Smooth muscle cell (in vitro differentiated cells): Measurements from ENCODE around the gene TFDP2. TPM values are rescaled to one million over a fixed set of nuclear protein-coding genes. Genes with fewer than 3 reads are reported as not detected.
"Not testable (repeated sequence)": the region's sequence is repeated elsewhere in the genome, so short reads cannot be mapped to it uniquely, and the experiment has no call there.

Experiments
- DNase-seq: peaks from one replicate; lab custom pipeline; 2025; ENCODE audit not compliant: unreplicated experiment; lab: John Stamatoyannopoulos, UW
- H2AFZ ChIP-seq: fragments of 200-600 bp; sonication (generic); 2 replicates; pipeline ENCODE4 v1.6.0; 2016; ENCODE audit warnings: antibody characterized with exemption, low read depth, mild to moderate bottlenecking
- H3F3A ChIP-seq: fragments of 200-600 bp; sonication (generic); 2 replicates; pipeline ENCODE4 v1.6.0; 2017; ENCODE audit warnings: antibody characterized with exemption, low read depth
- H3K27ac ChIP-seq: fragments of 200-600 bp; sonication (generic); 2 replicates; pipeline ENCODE4 v1.5.1; 2016; ENCODE audit warnings: low read depth, mild to moderate bottlenecking
- H3K27me3 ChIP-seq: fragments of 200-600 bp; sonication (generic); 2 replicates; pipeline ENCODE4 v1.6.1; 2016; ENCODE audit warnings: low read depth, mild to moderate bottlenecking
- H3K36me3 ChIP-seq: fragments of 200-600 bp; sonication (generic); 2 replicates; pipeline ENCODE4 v1.5.1; 2016; ENCODE audit warnings: low read depth
- H3K4me1 ChIP-seq: fragments of 200-600 bp; sonication (generic); 2 replicates; pipeline ENCODE4 v1.5.1; 2016; ENCODE audit warnings: low read depth
- H3K4me2 ChIP-seq: fragments of 200-600 bp; sonication (generic); 2 replicates; pipeline ENCODE4 v1.6.0; 2016; ENCODE audit warnings: mild to moderate bottlenecking
- H3K4me3 ChIP-seq: fragments of 200-600 bp; sonication (generic); 2 replicates; pipeline ENCODE4 v1.5.1; 2016; ENCODE audit warnings: mild to moderate bottlenecking
- H3K79me2 ChIP-seq: fragments of 200-600 bp; sonication (generic); 2 replicates; pipeline ENCODE4 v1.6.0; 2016; ENCODE audit warnings: low read depth, mild to moderate bottlenecking
- H3K9ac ChIP-seq: fragments of 200-600 bp; sonication (generic); 2 replicates; pipeline ENCODE4 v1.6.0; 2016; ENCODE audit warnings: low read depth
- H3K9me3 ChIP-seq: fragments of 200-600 bp; sonication (generic); replicated peaks from 2 replicates; pipeline ENCODE4 v1.5.1; 2016; ENCODE audit warnings: low read depth
- H4K20me1 ChIP-seq: fragments of 200-600 bp; sonication (generic); 2 replicates; pipeline ENCODE4 v1.6.0; 2016; ENCODE audit warnings: low read depth
- CTCF ChIP-seq: fragments of 200-600 bp; sonication (generic); IDR thresholded peaks from 2 replicates; pipeline ENCODE4 v1.5.1; 2017; ENCODE audit warnings: borderline replicate concordance, mild to moderate bottlenecking, antibody characterized with exemption; ENCODE audit not compliant: insufficient read depth, poor library complexity, severe bottlenecking
- WGBS: methylation state at CpG from one replicate; pipeline ENCODE4 v1.1.7; 2016; ENCODE audit warnings: low lambda C conversion rate; 5-methylcytosine and 5-hydroxymethylcytosine counted together
- polyA plus RNA-seq: library from polyadenylated mRNA; unstranded; fragments of >200 nt; fragmentation: Nextera tagmentation; extraction: Ambion mirVana; gene quantifications from 2 replicates; pipeline ENCODE4 v1.2.1, GENCODE V29; 2016
- total RNA-seq: library from RNA; depleted of rRNA; stranded (reverse); fragments of >200 nt; gene quantifications from 2 replicates; pipeline ENCODE4 v1.2.3, GENCODE V29; 2014

Gene TFDP2
- total and polyA plus RNA-seq, 2 experiments from 2014 or later, result 39.9 to 54.3 TPM

- Histone ChIP-seq H3K4me2 (peak overlapping the region; percentile 90), H3K9me3 (no peaks in the 10 kb centered on the region), H3K4me1 (peaks cover 7% of the 10 kb centered on the region), H4K20me1 (no peaks in the 10 kb centered on the region), H3K36me3 (no peaks in the 10 kb centered on the region), H3K4me3 (peak overlapping the region; percentile 87), H3K9ac (peak overlapping the region; percentile 90), H3K27ac (peak overlapping the region; percentile 60), H3K79me2 (no peaks in the 10 kb centered on the region), H3K27me3 (peaks cover 7% of the 10 kb centered on the region), H2AFZ (peak overlapping the region; percentile 85), H3F3A (no peaks in the 10 kb centered on the region)
- no peak for TF ChIP-seq CTCF
- WGBS, result 30% methylated on average over 11 of the region's 11 CpGs
- DNase-seq, result no peak
Observed at GRCh38 chr3:142148044-142148791, 1.1 kb downstream of the TFDP2 start.

GRCh38 chr3:142144587-142144986 is 4.8 kb downstream of the TFDP2 start:
- H2AFZ ChIP-seq, H3K9ac ChIP-seq, H3F3A ChIP-seq, H3K79me2 ChIP-seq, DNase-seq, H3K9me3 ChIP-seq, H3K36me3 ChIP-seq, H3K4me1 ChIP-seq, H3K27ac ChIP-seq, H4K20me1 ChIP-seq, H3K4me3 ChIP-seq, H3K27me3 ChIP-seq: not testable (repeated sequence)
- peak overlapping the region; percentile 25 for H3K4me2 ChIP-seq
- 47% methylated on average over 5 of the region's 5 CpGs for WGBS

- H2AFZ ChIP-seq, H3F3A ChIP-seq, H3K9me3 ChIP-seq, H3K36me3 ChIP-seq, H3K4me2 ChIP-seq, H4K20me1 ChIP-seq, H3K4me1 ChIP-seq, DNase-seq, H3K27ac ChIP-seq, H3K79me2 ChIP-seq, H3K4me3 ChIP-seq, H3K9ac ChIP-seq, H3K27me3 ChIP-seq: not testable (repeated sequence)
- 90% methylated on average over 15 of the region's 15 CpGs for WGBS
Observed at GRCh38 chr3:142140608-142141285, 8.6 kb downstream of the TFDP2 start.

- not testable (repeated sequence) for H3F3A ChIP-seq, H3K4me2 ChIP-seq, H3K9ac ChIP-seq, H2AFZ ChIP-seq, H3K9me3 ChIP-seq, H4K20me1 ChIP-seq, DNase-seq, H3K27ac ChIP-seq, H3K79me2 ChIP-seq, H3K27me3 ChIP-seq, H3K4me3 ChIP-seq, H3K4me1 ChIP-seq, H3K36me3 ChIP-seq
- WGBS, result 69% methylated on average over 2 of the region's 2 CpGs
Observed at GRCh38 chr3:142137089-142137488, 12.3 kb downstream of the TFDP2 start.

- H3K4me2 ChIP-seq, result no peak overlapping the region
- no peaks in the 10 kb centered on the region for H3K36me3 ChIP-seq
- H3K9me3 ChIP-seq, result no peaks in the 10 kb centered on the region
- H3K9ac ChIP-seq, result no peak overlapping the region
- no peaks in the 10 kb centered on the region for H4K20me1 ChIP-seq
- WGBS, result 61% methylated on average over 3 of the region's 3 CpGs
- no peak for DNase-seq
- H3K4me3 ChIP-seq, result no peak overlapping the region
- H3K27ac ChIP-seq, result no peak overlapping the region
- no peaks in the 10 kb centered on the region for H3K79me2 ChIP-seq
- no peak for TF ChIP-seq CTCF
- H3F3A ChIP-seq, result no peaks in the 10 kb centered on the region
- H3K27me3 ChIP-seq, result no peaks in the 10 kb centered on the region
- H3K4me1 ChIP-seq, result no peaks in the 10 kb centered on the region
- H2AFZ ChIP-seq, result no peak overlapping the region
Observed at GRCh38 chr3:142134799-142135325, 14.5 kb downstream of the TFDP2 start.
